DOHH2 (cell line): ENCODE data around the gene TMEM164.

Source experiments
- CTCF ChIP-seq: fragments of 200-600 bp; sonication (generic); IDR thresholded peaks from one replicate; pipeline ENCODE4 v1.5.1; 2014; ENCODE audit warnings: antibody characterized with exemption, mild to moderate bottlenecking, low read depth, low read length; ENCODE audit not compliant: poor library complexity, severe bottlenecking
- EZH2phosphoT487 ChIP-seq: fragments of 200-600 bp; sonication (generic); IDR thresholded peaks from 2 replicates; pipeline ENCODE4 v1.6.1; 2017; ENCODE audit warnings: borderline replicate concordance, mild to moderate bottlenecking, antibody characterized with exemption, low read length, moderate library complexity, mixed read lengths

DNA sequence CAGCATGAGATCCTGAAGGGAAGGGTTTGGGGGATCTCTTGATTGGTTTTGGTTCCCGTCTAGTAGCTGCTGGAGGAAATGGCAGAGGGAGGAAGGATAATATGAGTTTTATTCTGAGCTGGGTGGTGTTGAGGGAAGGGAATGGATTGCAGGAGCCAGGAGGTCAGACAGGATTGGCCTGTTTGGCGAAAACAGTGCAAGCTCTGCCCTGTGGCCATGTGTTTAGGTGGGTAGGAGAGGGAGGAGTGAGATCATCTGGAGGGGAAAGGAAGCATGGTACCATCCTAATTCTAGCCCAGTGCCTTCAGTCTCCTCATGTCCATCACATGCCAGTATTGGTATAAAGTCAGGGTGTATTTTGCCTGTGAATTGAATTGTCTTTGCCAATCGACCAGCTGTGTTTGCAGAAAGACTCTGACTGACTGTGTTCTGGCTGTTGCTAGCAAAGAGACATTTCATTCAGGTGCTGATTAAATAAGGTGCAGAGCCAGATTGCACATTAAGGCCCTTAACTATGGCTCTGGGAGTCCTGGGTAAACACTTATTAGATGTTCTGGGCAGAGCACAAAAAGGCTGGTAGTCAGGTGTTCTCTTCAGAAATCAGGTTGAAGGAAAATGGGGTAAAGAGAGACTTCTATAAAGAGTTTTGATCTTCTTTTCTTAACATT is 10.0 kb downstream of the TMEM164 start:
- TF ChIP-seq CTCF (no peak), EZH2phosphoT487 (no peak)
